Endothelial cell of umbilical vein (primary cell): ENCODE data around the gene PRKAR1B. TPM values are rescaled to one million over a fixed set of nuclear protein-coding genes. Genes with fewer than 3 reads are reported as not detected.

Experiments used
- BruUV-seq: library from RNA; stranded (reverse); fragments of 400-500 nt; replicated peaks from 2 replicates; lab custom pipeline; 2021; lab: Mats Ljungman, UMichigan
- CTCF ChIA-PET: fragments of 300-600, 350-600 bp; sonication (Branson Sonifier 250); formaldehyde crosslinking; loops from one replicate; lab custom pipeline; 2021; ENCODE audit warnings: antibody characterized with exemption, inconsistent platforms; lab: Charles Lee
- POLR2A ChIA-PET: fragments of 300-600, 350-600 bp; sonication (Branson Sonifier 250); formaldehyde crosslinking; loops from one replicate; lab custom pipeline; 2021; ENCODE audit warnings: antibody characterized with exemption, inconsistent platforms; lab: Charles Lee
- DNase-seq: peaks from one replicate; pipeline ENCODE4 v3.0.0-alpha.2; 2011; ENCODE audit warnings: low read depth, low spot score
- FAIRE-seq: peaks from 2 replicates; lab custom pipeline; 2011; peaks lifted over from hg19 to GRCh38; lab: Jason Lieb, UNC
- H2AFZ ChIP-seq: 2 replicates; pipeline ENCODE4 v1.6.0; 2012; ENCODE audit warnings: low read depth, low read length, control low read depth, inconsistent platforms
- H3K27ac ChIP-seq: 2 replicates; pipeline ENCODE4 v1.5.1; 2011; ENCODE audit warnings: low read depth, mild to moderate bottlenecking, control low read depth, low read length, moderate library complexity; ENCODE audit not compliant: insufficient read depth
- H3K27me3 ChIP-seq, 2 experiments: 2 replicates each; pipeline versions ENCODE4 v1.6.0 to v1.6.1; 2011; ENCODE audit warnings: low read length in 2 of 2, mixed read lengths in 1 of 2; ENCODE audit not compliant: control insufficient read depth in 2 of 2, insufficient read depth in 2 of 2
- H3K36me3 ChIP-seq, 2 experiments: 2 replicates in 1 of 2; 3 replicates in 1 of 2; pipeline ENCODE4 v1.5.1; 2011; ENCODE audit warnings: low read length in 2 of 2, mild to moderate bottlenecking in 1 of 2, moderate library complexity in 1 of 2; ENCODE audit not compliant: control insufficient read depth in 2 of 2, insufficient read depth in 2 of 2; ENCODE audit errors: extremely low read depth in 1 of 2
- H3K4me1 ChIP-seq: 3 replicates; pipeline ENCODE4 v1.5.1; 2011; ENCODE audit warnings: mild to moderate bottlenecking, low read length; ENCODE audit not compliant: control insufficient read depth, insufficient read depth; ENCODE audit errors: extremely low read depth
- H3K4me2 ChIP-seq: 2 replicates; pipeline ENCODE4 v1.6.1; 2011; ENCODE audit warnings: low read length, control low read depth, mixed read lengths; ENCODE audit not compliant: insufficient read depth
- H3K4me3 ChIP-seq, 3 experiments: fragments of 200-600 bp in 1 of 3; sonication (generic), shearing (Covaris generic) in 1 of 3; replicated peaks in 1 of 3; 2 replicates each; pipeline ENCODE4 v1.5.1; 2011 to 2016; ENCODE audit warnings: control low read depth in 3 of 3, low read length in 3 of 3, mild to moderate bottlenecking in 2 of 3, inconsistent platforms in 1 of 3, low read depth in 1 of 3, moderate library complexity in 1 of 3; ENCODE audit not compliant: insufficient read depth in 1 of 3
- H3K79me2 ChIP-seq: 2 replicates; pipeline ENCODE4 v1.6.0; 2012; ENCODE audit warnings: low read length, inconsistent platforms; ENCODE audit not compliant: control insufficient read depth, insufficient read depth
- H3K9ac ChIP-seq: replicated peaks from 2 replicates; pipeline ENCODE3; 2011; ENCODE audit warnings: low read length, control low read depth; ENCODE audit not compliant: insufficient read depth; ENCODE audit errors: extremely low read depth
- H3K9me1 ChIP-seq: replicated peaks from 3 replicates; pipeline ENCODE4 v1.6.0; 2011; ENCODE audit warnings: mild to moderate bottlenecking, low read length; ENCODE audit not compliant: control insufficient read depth, insufficient read depth; ENCODE audit errors: extremely low read depth
- H3K9me3 ChIP-seq: replicated peaks from 2 replicates; pipeline ENCODE4 v1.5.1; 2012; ENCODE audit warnings: low read length, inconsistent platforms; ENCODE audit not compliant: control insufficient read depth, insufficient read depth
- H4K20me1 ChIP-seq: replicated peaks from 2 replicates; pipeline ENCODE3; 2011; ENCODE audit warnings: mild to moderate bottlenecking, low read length; ENCODE audit not compliant: control insufficient read depth, insufficient read depth; ENCODE audit errors: extremely low read depth
- EZH2 ChIP-seq: IDR thresholded peaks from 2 replicates; pipeline ENCODE4 v1.6.1; 2012; ENCODE audit warnings: borderline replicate concordance, low read depth, mild to moderate bottlenecking, moderate library complexity, low read length, inconsistent platforms; ENCODE audit not compliant: severe bottlenecking
- FOS ChIP-seq: IDR thresholded peaks from 2 replicates; pipeline ENCODE4 v1.6.1; 2011; ENCODE audit warnings: mild to moderate bottlenecking, low read length, moderate library complexity, borderline replicate concordance; ENCODE audit not compliant: insufficient read depth
- GATA2 ChIP-seq: IDR thresholded peaks from 2 replicates; pipeline ENCODE4 v1.7.0; 2011; ENCODE audit warnings: low read depth, mild to moderate bottlenecking, moderate library complexity, mixed read lengths, low read length; ENCODE audit not compliant: insufficient read length, insufficient read depth
- JUN ChIP-seq: IDR thresholded peaks from 2 replicates; pipeline ENCODE4 v1.6.1; 2011; ENCODE audit warnings: borderline replicate concordance, low read depth; ENCODE audit not compliant: insufficient read length, insufficient read depth
- MYC ChIP-seq: IDR thresholded peaks from one replicate; pipeline ENCODE4 v1.6.1; 2011; ENCODE audit warnings: mild to moderate bottlenecking, low read depth, low read length
- POLR2A ChIP-seq: IDR thresholded peaks from 2 replicates; pipeline ENCODE4 v1.6.1; 2012; ENCODE audit warnings: low read depth, mild to moderate bottlenecking, control low read depth, low read length
- POLR2AphosphoS5 ChIP-seq: IDR thresholded peaks from 2 replicates; pipeline ENCODE4 v1.6.1; 2012; ENCODE audit warnings: low read depth, mild to moderate bottlenecking, control low read depth, low read length, moderate library complexity; ENCODE audit not compliant: insufficient read depth
- dilution Hi-C: fragments of 300-500 bp; cut with MboI; formaldehyde crosslinking; loops from one replicate; pipeline ENCODE4 v1.15.0; 2019; ENCODE audit warnings: low sequenced_read_pairs; ENCODE audit not compliant: extremely low pct_ligation_motif_present
- intact Hi-C: fragments of 100-400 bp; cut with micrococcal nuclease; formaldehyde crosslinking; loops from one replicate; pipeline ENCODE4 v1.10.0; 2022
- polyA plus RNA-seq, 4 experiments: library from polyadenylated mRNA; depleted of rRNA in 3 of 4; stranded (reverse) in 3 of 4; unstranded in 1 of 4; fragments of >200 nt; gene quantifications; 2 replicates each; pipeline versions ENCODE4 v1.2.1 to v1.2.3, GENCODE V29; 2011 to 2012; ENCODE audit warnings: missing spikeins in 1 of 4
- total RNA-seq: library from RNA; stranded (reverse); gene quantifications from 2 replicates; pipeline ENCODE4 v1.2.3, GENCODE V29; 2021
- TF ChIP-seq, protein P1 (sequence below), 2 donors: IDR thresholded peaks; 1 replicate in 1 of 2; 2 replicates in 1 of 2; pipeline ENCODE4 v1.5.1; 2011; ENCODE audit warnings: low read length in 2 of 2, mild to moderate bottlenecking in 2 of 2, moderate library complexity in 2 of 2, control low read depth in 1 of 2, inconsistent platforms in 1 of 2, low read depth in 1 of 2; ENCODE audit not compliant: insufficient read depth in 1 of 2; ENCODE audit errors: extremely low read depth in 1 of 2
- TF ChIP-seq, protein P2 (sequence below): IDR thresholded peaks from 2 replicates; pipeline ENCODE4 v1.6.1; 2011; ENCODE audit not compliant: insufficient read depth, insufficient read length

PRKAR1B gene
- total and polyA plus RNA-seq, 2 donors (not counting 3 experiments of a cell fraction or from before 2014, with no cell fraction given), result 15.4 to 29.2 TPM

DNA sequence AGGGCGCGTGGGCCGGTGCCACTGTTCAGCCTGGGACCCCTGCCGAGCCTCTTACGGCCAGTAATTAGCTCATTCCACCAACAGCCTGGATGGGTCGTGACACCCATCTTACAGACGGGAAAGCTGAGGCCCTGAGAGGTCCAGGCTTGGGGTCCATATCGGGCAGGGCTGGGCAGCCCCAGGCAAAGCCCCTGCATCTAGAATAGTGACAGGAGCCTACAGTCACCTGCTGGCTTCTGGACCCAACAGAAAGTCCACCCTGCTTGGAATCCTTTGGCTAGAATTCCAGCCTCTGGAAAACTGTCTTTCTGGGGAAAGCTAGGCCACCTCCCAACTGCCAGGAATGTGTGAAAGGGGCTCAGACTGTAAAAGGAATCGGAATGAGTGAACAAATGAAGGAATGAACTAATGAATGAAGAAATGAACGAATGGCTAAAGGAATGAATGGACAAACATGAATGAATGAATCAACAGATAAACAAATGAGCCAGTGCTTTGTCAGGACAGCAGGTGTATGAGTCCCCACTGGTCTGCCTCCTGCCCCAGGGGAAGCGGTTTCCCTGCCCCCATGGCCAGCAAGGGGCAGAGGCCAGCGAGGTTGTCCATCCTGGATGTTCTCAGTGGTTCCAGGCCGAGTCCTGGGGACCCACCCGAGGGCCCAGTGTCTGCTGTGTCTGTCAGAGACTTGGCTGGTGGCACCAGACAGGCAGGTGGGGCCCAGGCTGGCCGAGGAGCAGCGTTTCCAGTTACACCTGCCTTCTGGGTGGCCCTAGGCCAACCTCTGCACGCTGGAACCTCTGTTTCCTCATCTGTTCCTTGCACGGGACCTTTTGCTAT lies 183.4 kb downstream of the PRKAR1B start:
- CTCF ChIA-PET, result interaction anchor here (0.7 to 1.7 kb wide), 13 partner anchors 9 to 329 kb away, joined by 3 to 5 read pairs (median 4); partner anchors contain the start of gene PDGFA

DNA sequence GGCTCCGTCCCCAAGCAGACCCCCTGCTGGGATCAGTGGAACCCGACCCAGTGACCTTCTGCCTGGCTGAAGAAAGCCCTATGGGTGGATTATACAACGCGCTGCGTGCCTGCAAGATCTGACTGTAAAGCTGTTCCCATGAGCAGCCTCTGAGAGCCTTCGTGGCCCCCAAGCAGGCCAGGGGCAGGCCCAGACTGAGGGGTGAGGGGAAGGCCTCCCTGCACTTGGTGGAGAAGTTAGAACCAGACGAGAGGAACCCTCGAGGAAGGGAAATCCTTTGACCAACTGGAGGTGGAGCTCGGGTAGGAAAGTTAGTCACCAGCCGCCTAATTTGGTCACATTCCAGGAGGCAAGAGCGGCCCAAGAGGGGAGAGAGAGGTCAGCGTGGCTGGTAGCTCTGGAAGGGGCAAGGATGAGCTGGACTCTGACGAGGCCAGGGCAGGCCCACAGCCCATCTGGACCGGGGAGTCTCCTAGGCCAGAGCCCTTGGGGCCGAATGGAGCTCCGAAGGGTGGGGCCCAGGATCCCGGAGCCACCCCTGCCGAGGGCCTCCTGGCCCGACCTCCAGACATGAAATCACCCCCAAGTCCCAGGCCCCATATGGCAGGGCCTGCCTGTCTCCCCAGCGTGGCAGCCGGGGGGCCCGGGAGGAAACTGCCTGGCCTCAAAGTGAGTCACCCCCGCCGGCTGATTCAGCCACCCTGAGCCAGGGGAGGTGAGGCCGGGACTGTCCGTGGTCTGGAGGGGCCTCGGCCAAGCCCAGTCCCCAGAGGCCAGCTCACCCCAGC lies 184.2 kb downstream of the PRKAR1B start:
- FAIRE-seq (peak; percentile 98), DNase-seq (peak; percentile 82)
- Histone ChIP-seq H3K36me3 (no peaks in the 10 kb centered on the region), H3K9me1 (no peaks in the 10 kb centered on the region), H4K20me1 (no peaks in the 10 kb centered on the region), H3K9ac (peak overlapping the region; percentile 61), H3K4me3 (no peak overlapping the region), H3K4me1 (peaks cover 30% of the 10 kb centered on the region), H3K79me2 (no peaks in the 10 kb centered on the region), H2AFZ (peak overlapping the region; percentile 47), H3K27me3 (no peaks in the 10 kb centered on the region), H3K9me3 (no peaks in the 10 kb centered on the region), H3K4me2 (no peak overlapping the region), H3K27ac (peak overlapping the region; percentile 87)
- intact Hi-C loops, result loop anchor here (1.0 kb wide), 1 partner anchor 61 kb away; no protein-coding TSS in a partner anchor
- POLR2A ChIA-PET, result interaction anchor here (0.6 kb wide), 1 partner anchor 22 kb away, joined by 3 read pairs; no protein-coding TSS in a partner anchor
- dilution Hi-C loops, result no loop called here
- BruUV-seq, result TSS peak; percentile 80
- CTCF ChIA-PET, result interaction anchor here (0.7 to 1.7 kb wide), 14 partner anchors 10 to 330 kb away, joined by 3 to 5 read pairs (median 4); partner anchors contain the start of gene PDGFA
- TF ChIP-seq GATA2, result no peak
- TF ChIP-seq EZH2, result no peak
- no peak for TF ChIP-seq JUN
- TF ChIP-seq, protein P1, sequence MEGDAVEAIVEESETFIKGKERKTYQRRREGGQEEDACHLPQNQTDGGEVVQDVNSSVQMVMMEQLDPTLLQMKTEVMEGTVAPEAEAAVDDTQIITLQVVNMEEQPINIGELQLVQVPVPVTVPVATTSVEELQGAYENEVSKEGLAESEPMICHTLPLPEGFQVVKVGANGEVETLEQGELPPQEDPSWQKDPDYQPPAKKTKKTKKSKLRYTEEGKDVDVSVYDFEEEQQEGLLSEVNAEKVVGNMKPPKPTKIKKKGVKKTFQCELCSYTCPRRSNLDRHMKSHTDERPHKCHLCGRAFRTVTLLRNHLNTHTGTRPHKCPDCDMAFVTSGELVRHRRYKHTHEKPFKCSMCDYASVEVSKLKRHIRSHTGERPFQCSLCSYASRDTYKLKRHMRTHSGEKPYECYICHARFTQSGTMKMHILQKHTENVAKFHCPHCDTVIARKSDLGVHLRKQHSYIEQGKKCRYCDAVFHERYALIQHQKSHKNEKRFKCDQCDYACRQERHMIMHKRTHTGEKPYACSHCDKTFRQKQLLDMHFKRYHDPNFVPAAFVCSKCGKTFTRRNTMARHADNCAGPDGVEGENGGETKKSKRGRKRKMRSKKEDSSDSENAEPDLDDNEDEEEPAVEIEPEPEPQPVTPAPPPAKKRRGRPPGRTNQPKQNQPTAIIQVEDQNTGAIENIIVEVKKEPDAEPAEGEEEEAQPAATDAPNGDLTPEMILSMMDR (IDR thresholded peaks at IDR 0.05; ENCODE audit: extremely low read depth in 1 of 2, insufficient read depth in 1 of 2, low read depth in 1 of 2, low read length in 2 of 2), result no peak
- TF ChIP-seq MYC, result no peak
- TF ChIP-seq FOS, result peak; percentile 93
- TF ChIP-seq POLR2AphosphoS5, result peak; percentile 55
- no peak for TF ChIP-seq POLR2A
- TF ChIP-seq, protein P2, sequence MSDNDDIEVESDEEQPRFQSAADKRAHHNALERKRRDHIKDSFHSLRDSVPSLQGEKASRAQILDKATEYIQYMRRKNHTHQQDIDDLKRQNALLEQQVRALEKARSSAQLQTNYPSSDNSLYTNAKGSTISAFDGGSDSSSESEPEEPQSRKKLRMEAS, result no peak

More for the DNA sequence above, 183.4 kb downstream of the PRKAR1B start:
- H3K79me2 ChIP-seq, result no peaks in the 10 kb centered on the region
- no peak overlapping the region for H2AFZ ChIP-seq
- H3K36me3 ChIP-seq, result no peaks in the 10 kb centered on the region
- no peak overlapping the region for H3K4me3 ChIP-seq
- H3K9me1 ChIP-seq, result no peaks in the 10 kb centered on the region
- H3K27me3 ChIP-seq, result no peaks in the 10 kb centered on the region
- H3K4me1 ChIP-seq, result peaks cover 24% of the 10 kb centered on the region
- FAIRE-seq (peak; percentile 26), DNase-seq (no peak)
- POLR2A ChIA-PET, result no interaction called here
- BruUV-seq, result TSS peak; percentile 42
- dilution Hi-C loops, result no loop called here
- TF ChIP-seq FOS (no peak), POLR2AphosphoS5 (no peak), POLR2A (no peak), MYC (no peak)
- TF ChIP-seq, protein P2, result no peak
- H3K27ac ChIP-seq, result peak overlapping the region; percentile 87
- H4K20me1 ChIP-seq, result no peaks in the 10 kb centered on the region
- peak overlapping the region; percentile 61 for H3K9ac ChIP-seq
- no peak overlapping the region for H3K4me2 ChIP-seq
- intact Hi-C loops, result loop anchor here (1.0 kb wide), 1 partner anchor 61 kb away; no protein-coding TSS in a partner anchor
- H3K9me3 ChIP-seq, result no peaks in the 10 kb centered on the region
